Ascending aorta (tissue), 2 donors: ENCODE data around the gene TMEM135. TPM values are rescaled to one million over a fixed set of nuclear protein-coding genes. Genes with fewer than 3 reads are reported as not detected.
"Not testable (repeated sequence)": the region's sequence is repeated elsewhere in the genome, so short reads cannot be mapped to it uniquely, and the experiment has no call there.

Experiments used
- DNase-seq, 2 donors: peaks; one replicate each; pipeline ENCODE4 v3.0.0-alpha.2; 2019; ENCODE audit warnings: low spot score in 2 of 2
- H3K27ac ChIP-seq, 2 donors: fragments of 200-600 bp; sonication (generic); one replicate each; pipeline ENCODE4 v1.5.1; 2016 to 2017; ENCODE audit warnings: mild to moderate bottlenecking in 1 of 2
- H3K27me3 ChIP-seq: fragments of 200-600 bp; sonication (generic); one replicate; pipeline ENCODE4 v1.5.1; 2017
- H3K36me3 ChIP-seq, 2 donors: fragments of 200-600 bp; sonication (generic); one replicate each; pipeline ENCODE4 v1.5.1; 2016
- H3K4me1 ChIP-seq, 2 donors: fragments of 200-600 bp; sonication (generic); one replicate each; pipeline ENCODE4 v1.5.1; 2016 to 2017; ENCODE audit warnings: mild to moderate bottlenecking in 1 of 2
- H3K4me3 ChIP-seq, 2 donors: fragments of 200-600 bp; sonication (generic); one replicate each; pipeline ENCODE4 v1.5.1; 2016 to 2017; ENCODE audit warnings: mild to moderate bottlenecking in 1 of 2
- H3K9me3 ChIP-seq, 2 donors: fragments of 200-600 bp; sonication (generic); one replicate each; pipeline ENCODE4 v1.5.1; 2016
- intact Hi-C: fragments of 100-400 bp; cut with DNase I; formaldehyde crosslinking; loops from one replicate; pipeline ENCODE4 v1.15.1; 2023
- total RNA-seq: library from RNA; depleted of rRNA; stranded (reverse); fragments of >200 nt; gene quantifications from one replicate; pipeline ENCODE4 v1.1.0, GENCODE V29; 2016
- TF ChIP-seq, protein P1 (sequence below), 3 experiments: fragments of 200-600 bp in 2 of 3; fragments of 450-650 bp in 1 of 3; sonication (generic) in 2 of 3; IDR thresholded peaks; one replicate each; pipeline ENCODE4 v1.5.1; 2016 to 2019; ENCODE audit warnings: antibody characterized with exemption in 3 of 3, mild to moderate bottlenecking in 1 of 3, moderate library complexity in 1 of 3

The TMEM135 gene
- total RNA-seq, 1 donor from 2014 or later = 18.4 TPM

DNA sequence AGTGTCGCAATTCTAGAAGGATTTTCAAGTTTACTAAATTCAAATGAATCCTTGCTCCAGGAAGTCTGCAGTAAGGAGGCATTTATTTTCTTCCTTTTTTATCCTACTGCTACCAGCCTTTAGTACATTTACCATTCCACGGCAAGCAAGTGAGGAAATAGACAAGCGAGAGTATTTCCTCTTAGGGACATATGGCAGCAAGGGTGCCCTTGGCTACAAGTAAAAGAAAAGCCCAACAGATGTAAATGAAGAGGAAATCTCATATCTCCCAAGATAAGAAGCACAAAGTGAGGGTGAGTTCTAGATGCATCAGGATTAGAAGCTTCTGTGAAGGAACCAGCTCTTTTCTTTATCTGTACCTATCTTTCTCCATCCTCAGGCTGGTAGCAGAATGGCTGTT is 44.7 kb upstream of the TMEM135 start:
- no peaks in the 10 kb centered on the region for H3K27me3 ChIP-seq
- TF ChIP-seq, protein P1, sequence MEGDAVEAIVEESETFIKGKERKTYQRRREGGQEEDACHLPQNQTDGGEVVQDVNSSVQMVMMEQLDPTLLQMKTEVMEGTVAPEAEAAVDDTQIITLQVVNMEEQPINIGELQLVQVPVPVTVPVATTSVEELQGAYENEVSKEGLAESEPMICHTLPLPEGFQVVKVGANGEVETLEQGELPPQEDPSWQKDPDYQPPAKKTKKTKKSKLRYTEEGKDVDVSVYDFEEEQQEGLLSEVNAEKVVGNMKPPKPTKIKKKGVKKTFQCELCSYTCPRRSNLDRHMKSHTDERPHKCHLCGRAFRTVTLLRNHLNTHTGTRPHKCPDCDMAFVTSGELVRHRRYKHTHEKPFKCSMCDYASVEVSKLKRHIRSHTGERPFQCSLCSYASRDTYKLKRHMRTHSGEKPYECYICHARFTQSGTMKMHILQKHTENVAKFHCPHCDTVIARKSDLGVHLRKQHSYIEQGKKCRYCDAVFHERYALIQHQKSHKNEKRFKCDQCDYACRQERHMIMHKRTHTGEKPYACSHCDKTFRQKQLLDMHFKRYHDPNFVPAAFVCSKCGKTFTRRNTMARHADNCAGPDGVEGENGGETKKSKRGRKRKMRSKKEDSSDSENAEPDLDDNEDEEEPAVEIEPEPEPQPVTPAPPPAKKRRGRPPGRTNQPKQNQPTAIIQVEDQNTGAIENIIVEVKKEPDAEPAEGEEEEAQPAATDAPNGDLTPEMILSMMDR (IDR thresholded peaks at IDR 0.05) = no peak
- no peaks in the 10 kb centered on the region for H3K9me3 ChIP-seq
- peaks cover 3 to 13% of the 10 kb centered on the region in 2 donors for H3K4me1 ChIP-seq
- no peak overlapping the region for H3K4me3 ChIP-seq
- no peaks in the 10 kb centered on the region for H3K36me3 ChIP-seq
- intact Hi-C loops = loop anchor here (5.0 kb wide), 1 partner anchor 36 kb away; the partner anchor contains the start of gene FZD4
- DNase-seq = no peak
- H3K27ac ChIP-seq = no peak overlapping the region

DNA sequence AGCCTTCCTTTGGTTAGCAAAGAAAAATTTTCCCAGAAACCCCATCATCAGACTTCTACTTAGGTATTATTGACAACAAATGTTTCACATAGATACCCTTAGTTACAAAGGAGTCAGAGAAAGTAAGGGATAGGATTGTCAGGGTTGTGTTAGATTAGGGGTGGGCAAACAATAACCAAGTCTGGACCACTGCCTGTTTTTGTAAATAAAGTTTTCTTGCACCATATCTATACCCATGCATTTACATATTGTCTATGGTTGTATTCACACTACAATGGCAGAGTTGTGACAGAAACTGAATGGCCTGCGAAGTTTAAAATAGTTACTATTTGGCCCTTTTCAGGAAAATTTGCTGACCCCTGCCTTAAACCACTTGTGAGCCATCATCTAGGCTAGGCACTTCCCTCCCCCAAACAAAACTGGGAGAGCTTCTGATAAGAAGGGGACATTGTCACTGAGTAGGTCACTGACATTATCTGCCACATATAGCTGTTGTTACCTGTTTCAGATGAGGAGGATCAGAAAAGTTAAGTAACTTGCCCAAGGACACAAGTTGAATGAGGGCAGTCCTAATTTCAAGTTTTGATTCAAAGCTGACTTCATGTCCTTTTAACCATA is 40.7 kb upstream of the TMEM135 start:
- Histone ChIP-seq H3K9me3 (no peaks in the 10 kb centered on the region), H3K27me3 (no peaks in the 10 kb centered on the region), H3K36me3 (no peaks in the 10 kb centered on the region), H3K4me1 (peaks cover 0 to 8% of the 10 kb centered on the region in 2 donors), H3K27ac (no peak overlapping the region), H3K4me3 (no peak overlapping the region)
- intact Hi-C loops = no loop called here
- no peak for DNase-seq
- TF ChIP-seq, protein P1 (IDR thresholded peaks at IDR 0.05) = no peak

DNA sequence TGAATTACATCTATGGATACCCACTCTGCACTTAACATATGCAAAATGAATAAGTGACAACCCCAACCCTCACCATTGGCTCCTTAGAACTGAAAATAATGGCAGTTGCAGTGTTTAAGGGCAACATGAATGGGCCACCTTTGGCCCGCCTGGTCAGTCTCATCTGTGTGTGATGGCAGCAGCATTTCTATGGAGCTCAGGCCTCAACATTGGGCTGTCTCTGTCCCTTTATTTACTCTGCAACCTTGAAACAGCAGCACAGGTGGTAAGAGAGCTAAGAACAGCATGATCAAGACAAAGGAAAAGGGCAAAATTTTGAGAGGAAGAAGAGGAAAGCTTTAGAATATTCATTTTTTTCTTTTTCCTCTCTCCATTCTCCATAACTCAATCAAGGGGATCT is 38.3 kb upstream of the TMEM135 start:
- intact Hi-C loops = no loop called here
- no peak overlapping the region for H3K4me3 ChIP-seq
- H3K27me3 ChIP-seq = no peaks in the 10 kb centered on the region
- no peak for DNase-seq
- TF ChIP-seq, protein P1 (IDR thresholded peaks at IDR 0.05) = no peak
- H3K4me1 ChIP-seq = peaks cover 0 to 8% of the 10 kb centered on the region in 2 donors
- peak overlapping the region; percentile 33 to 57 for H3K27ac ChIP-seq
- H3K9me3 ChIP-seq = no peaks in the 10 kb centered on the region
- no peaks in the 10 kb centered on the region for H3K36me3 ChIP-seq

DNA sequence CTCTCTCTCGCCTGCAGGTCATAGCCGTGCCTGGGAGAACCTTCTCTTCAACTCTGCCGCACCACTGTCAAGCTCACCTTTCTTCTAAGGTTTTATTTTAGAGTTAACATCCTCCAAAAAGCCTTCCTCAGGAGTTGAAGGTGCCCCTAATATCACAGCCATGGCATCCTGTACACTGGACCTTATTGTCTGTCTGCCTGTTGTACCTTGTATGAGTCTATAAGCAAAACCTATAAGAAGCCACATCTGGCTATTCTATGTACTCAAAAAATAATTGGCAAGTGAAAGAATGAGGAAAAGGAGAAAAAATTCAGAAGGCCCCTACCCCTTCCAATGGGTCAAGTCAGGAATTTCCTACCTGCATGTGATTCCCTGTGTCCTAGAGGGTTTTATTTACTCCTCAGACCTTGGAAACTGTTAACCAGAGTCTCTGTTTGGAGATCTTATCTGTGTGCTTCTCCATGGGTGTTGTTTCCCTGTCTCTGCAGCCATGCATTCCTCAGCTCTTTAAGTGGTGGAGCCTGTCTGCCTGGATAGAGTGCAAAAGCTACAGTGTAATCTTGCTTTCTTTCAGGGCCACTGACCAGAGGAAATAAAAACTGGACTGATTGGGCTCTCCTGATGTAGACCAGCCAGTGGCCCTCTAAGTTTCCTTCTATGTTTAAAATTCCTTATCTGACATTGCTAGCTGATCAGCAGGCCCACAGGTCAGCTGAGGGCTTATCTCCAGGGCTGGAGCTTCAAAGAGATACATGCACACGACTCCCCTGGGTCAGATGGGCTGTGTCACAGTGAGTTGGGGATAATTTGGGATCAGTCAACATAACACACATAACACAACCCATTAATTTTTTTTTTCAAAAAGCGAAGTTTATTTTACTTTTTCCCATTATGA is 37.6 kb upstream of the TMEM135 start:
- Histone ChIP-seq H3K36me3 (no peaks in the 10 kb centered on the region), H3K4me3 (no peak overlapping the region), H3K4me1 (peaks cover 0 to 8% of the 10 kb centered on the region in 2 donors), H3K9me3 (no peaks in the 10 kb centered on the region), H3K27me3 (no peaks in the 10 kb centered on the region), H3K27ac (peak overlapping the region; percentile 33 to 57)
- DNase-seq = no peak
- intact Hi-C loops = no loop called here
- TF ChIP-seq, protein P1 (IDR thresholded peaks at IDR 0.05) = no peak

DNA sequence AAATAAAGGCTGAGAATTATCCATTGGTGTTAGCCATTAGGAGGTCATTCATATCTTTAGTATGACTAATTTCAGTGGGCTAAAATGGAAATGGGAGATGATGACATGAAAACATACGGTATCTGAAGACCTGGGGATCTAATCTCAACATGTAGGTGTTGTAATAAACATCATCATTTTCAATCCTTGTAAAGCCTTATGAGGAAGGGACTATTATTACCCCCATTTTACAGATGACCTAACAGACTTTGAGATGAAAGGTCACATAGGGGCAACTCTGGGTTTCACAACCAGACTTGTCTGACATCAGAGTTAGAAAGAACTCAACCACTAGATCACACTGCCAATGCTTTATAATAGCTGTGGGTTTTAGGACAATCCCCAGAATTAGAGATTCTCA is 34.8 kb upstream of the TMEM135 start:
- DNase-seq = no peak
- Histone ChIP-seq H3K27me3 (no peaks in the 10 kb centered on the region), H3K4me1 (peaks cover 0 to 9% of the 10 kb centered on the region in 2 donors), H3K36me3 (no peaks in the 10 kb centered on the region), H3K27ac (no peak overlapping the region), H3K9me3 (no peaks in the 10 kb centered on the region), H3K4me3 (no peak overlapping the region)
- TF ChIP-seq, protein P1 (IDR thresholded peaks at IDR 0.05) = no peak
- intact Hi-C loops = no loop called here

DNA sequence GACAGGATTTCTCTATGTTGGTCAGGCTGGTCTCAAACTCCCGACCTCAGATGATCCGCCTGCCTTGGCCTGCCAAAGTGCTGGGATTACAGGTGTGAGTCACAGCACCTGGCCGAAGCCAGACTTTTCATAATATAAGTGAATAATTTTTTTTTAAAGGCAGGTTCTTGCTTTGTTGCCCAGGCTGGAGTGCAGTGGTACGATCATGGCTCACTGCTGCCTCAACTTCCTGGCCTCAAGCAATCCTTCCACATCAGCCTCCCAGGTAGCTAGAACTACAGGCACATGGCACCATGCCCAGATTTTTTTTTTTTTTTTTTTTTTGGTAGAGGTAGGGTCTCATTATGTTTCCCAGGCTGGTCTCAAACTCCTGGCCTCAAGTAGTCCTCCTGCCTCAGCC is 33.5 kb upstream of the TMEM135 start:
- H3K36me3 ChIP-seq, H3K9me3 ChIP-seq, H3K4me1 ChIP-seq, DNase-seq, intact Hi-C loops, H3K27ac ChIP-seq, H3K4me3 ChIP-seq, H3K27me3 ChIP-seq: not testable (repeated sequence)
